GM12864 (cell line): ENCODE results near the gene PRRC1.

ENCODE experiments used
- DNase-seq: peaks from one replicate; pipeline ENCODE4 v3.0.0-alpha.2; 2011; ENCODE audit warnings: low read depth
- H3K4me3 ChIP-seq: 2 replicates; pipeline ENCODE4 v1.5.1; 2011; ENCODE audit warnings: mild to moderate bottlenecking, low read depth, low read length, control low read depth
- CTCF ChIP-seq: IDR thresholded peaks from 2 replicates; pipeline ENCODE4 v1.5.1; 2011; ENCODE audit warnings: low read depth, mild to moderate bottlenecking, moderate library complexity, low read length, control low read depth, inconsistent platforms; ENCODE audit errors: missing control alignments

PRRC1 gene

GRCh38 chr5:127599320-127599719, 81.9 kb downstream of the PRRC1 start:
- no peak for DNase-seq
- TF ChIP-seq CTCF, result no peak

GRCh38 chr5:127599847-127600246, 82.4 kb downstream of the PRRC1 start:
- DNase-seq, result no peak
- no peak overlapping the region for H3K4me3 ChIP-seq
- TF ChIP-seq CTCF, result no peak

More at GRCh38 chr5:127599320-127599719, 81.9 kb downstream of the PRRC1 start:
- H3K4me3 ChIP-seq, result no peak overlapping the region

- no peak for TF ChIP-seq CTCF
- DNase-seq, result no peak
- H3K4me3 ChIP-seq, result no peak overlapping the region
These were observed 83.7 kb downstream of the PRRC1 start for GRCh38 chr5:127601111-127601510.

- DNase-seq, result no peak
- no peak overlapping the region for H3K4me3 ChIP-seq
These were observed 84.2 kb downstream of the PRRC1 start for GRCh38 chr5:127601601-127602000.

GRCh38 chr5:127602481-127602880, 85.0 kb downstream of the PRRC1 start:
- no peak for DNase-seq
- TF ChIP-seq CTCF, result no peak
- no peak overlapping the region for H3K4me3 ChIP-seq

More at GRCh38 chr5:127601601-127602000, 84.2 kb downstream of the PRRC1 start:
- no peak for TF ChIP-seq CTCF

GRCh38 chr5:127602896-127603844, 85.7 kb downstream of the PRRC1 start:
- no peak overlapping the region for H3K4me3 ChIP-seq
- no peak for DNase-seq

More at GRCh38 chr5:127602896-127603844, 85.7 kb downstream of the PRRC1 start:
- TF ChIP-seq CTCF, result no peak
